GM19239 (cell line): Measurements from ENCODE around the gene BBX.
"Not testable (repeated sequence)": the region's sequence is repeated elsewhere in the genome, so short reads cannot be mapped to it uniquely, and the experiment has no call there.

Experiments
- DNase-seq: peaks from one replicate; pipeline ENCODE4 v3.0.0; 2011; ENCODE audit warnings: low spot score; ENCODE audit not compliant: insufficient read length
- FAIRE-seq: peaks from 2 replicates; lab custom pipeline; 2011; peaks lifted over from hg19 to GRCh38; lab: Jason Lieb, UNC

The BBX gene

GRCh38 chr3:107676469-107677309 lies 153.9 kb downstream of the BBX start:
- peak; percentile 28 for FAIRE-seq
- no peak for DNase-seq

- FAIRE-seq (no peak), DNase-seq (no peak)
Observed at GRCh38 chr3:107679921-107680320, 157.2 kb downstream of the BBX start.

- peak; percentile 79 for FAIRE-seq
- DNase-seq = no peak
Observed at GRCh38 chr3:107680698-107681097, 157.9 kb downstream of the BBX start.

- FAIRE-seq (peak; percentile 26), DNase-seq (no peak)
Observed at GRCh38 chr3:107681396-107681795, 158.6 kb downstream of the BBX start.

GRCh38 chr3:107682580-107682979 lies 159.8 kb downstream of the BBX start:
- FAIRE-seq (no peak), DNase-seq (no peak)

- peak; percentile 53 for FAIRE-seq
- no peak for DNase-seq
Observed at GRCh38 chr3:107683447-107683846, 160.7 kb downstream of the BBX start.

GRCh38 chr3:107684431-107684925 lies 161.7 kb downstream of the BBX start:
- DNase-seq = no peak
- FAIRE-seq = peak; percentile 26

GRCh38 chr3:107685383-107685782 lies 162.6 kb downstream of the BBX start:
- DNase-seq (no peak), FAIRE-seq (no peak)

- no peak for DNase-seq
- no peak for FAIRE-seq
Observed at GRCh38 chr3:107687056-107687581, 164.4 kb downstream of the BBX start.

- DNase-seq = no peak
- FAIRE-seq = no peak
Observed at GRCh38 chr3:107689355-107689754, 166.6 kb downstream of the BBX start.

GRCh38 chr3:107690522-107691138 lies 167.9 kb downstream of the BBX start:
- FAIRE-seq (peak; percentile 87), DNase-seq (no peak)

GRCh38 chr3:107691984-107692383 lies 169.2 kb downstream of the BBX start:
- DNase-seq, FAIRE-seq: not testable (repeated sequence)

- DNase-seq, FAIRE-seq: not testable (repeated sequence)
Observed at GRCh38 chr3:107697348-107697747, 174.6 kb downstream of the BBX start.

GRCh38 chr3:107697855-107698254 lies 175.1 kb downstream of the BBX start:
- DNase-seq, FAIRE-seq: not testable (repeated sequence)

GRCh38 chr3:107699682-107700081 lies 176.9 kb downstream of the BBX start:
- FAIRE-seq = no peak
- DNase-seq = no peak

GRCh38 chr3:107701299-107701698 lies 178.5 kb downstream of the BBX start:
- FAIRE-seq = no peak

GRCh38 chr3:107704477-107704876 lies 181.7 kb downstream of the BBX start:
- no peak for FAIRE-seq
- no peak for DNase-seq

More at GRCh38 chr3:107701299-107701698, 178.5 kb downstream of the BBX start:
- DNase-seq = no peak

- FAIRE-seq (no peak), DNase-seq (no peak)
Observed at GRCh38 chr3:107705046-107705445, 182.3 kb downstream of the BBX start.

- FAIRE-seq (no peak), DNase-seq (no peak)
Observed at GRCh38 chr3:107710851-107711250, 188.1 kb downstream of the BBX start.

GRCh38 chr3:107716734-107717133 lies 194.0 kb downstream of the BBX start:
- FAIRE-seq = no peak
- no peak for DNase-seq

GRCh38 chr3:107718547-107718946 lies 195.8 kb downstream of the BBX start:
- FAIRE-seq = no peak

More at GRCh38 chr3:107718547-107718946, 195.8 kb downstream of the BBX start:
- DNase-seq = no peak
